RWPE1 (cell line): ENCODE measurements around the gene THSD4.

Experiments used
- CTCF ChIA-PET: fragments of 350-600 bp; sonication (Branson Sonifier 250); formaldehyde crosslinking; extraction: SDS; loops from one replicate; lab custom pipeline; 2021; lab: Yijun Ruan, JAX
- POLR2A ChIA-PET: fragments of 400-600 bp; formaldehyde crosslinking; extraction: SDS; loops from one replicate; lab custom pipeline; 2020; ENCODE audit warnings: antibody characterized with exemption; ENCODE audit not compliant: low non-redundant PET; lab: Yijun Ruan, JAX
- DNase-seq: peaks from one replicate; pipeline ENCODE4 v3.0.0; 2012; ENCODE audit warnings: low spot score
- H3K27ac ChIP-seq: fragments of 450-650 bp; 2 replicates; pipeline ENCODE4 v1.5.1; 2017
- CTCF ChIP-seq: fragments of 450-650 bp; conservative IDR thresholded peaks from 2 replicates; pipeline ENCODE4 v1.5.1; 2017; ENCODE audit warnings: low read depth, mild to moderate bottlenecking

THSD4 gene

GRCh38 chr15:71761649-71762048 lies 646.4 kb downstream of the THSD4 start:
- ChIA-PET POLR2A (no interaction called here), CTCF (interaction anchor here (0.7 to 1.5 kb wide), 5 partner anchors 8 to 19 kb away, joined by 3 to 10 read pairs (median 4); no protein-coding TSS in a partner anchor)
- peak overlapping the region; percentile 52; the same call in 1 of the 2 replicates for H3K27ac ChIP-seq
- TF ChIP-seq CTCF = no peak
- peak; percentile 77 for DNase-seq

- H3K27ac ChIP-seq = no peak overlapping the region
- no peak for TF ChIP-seq CTCF
- CTCF ChIA-PET = no interaction called here
- POLR2A ChIA-PET = no interaction called here
- no peak for DNase-seq
These were observed 652.9 kb downstream of the THSD4 start for GRCh38 chr15:71768184-71768583.

- no peak overlapping the region for H3K27ac ChIP-seq
- TF ChIP-seq CTCF = no peak
- ChIA-PET CTCF (no interaction called here), POLR2A (no interaction called here)
- DNase-seq = no peak
These were observed 658.1 kb downstream of the THSD4 start for GRCh38 chr15:71773206-71773859.

- no peak overlapping the region for H3K27ac ChIP-seq
- POLR2A ChIA-PET = no interaction called here
- TF ChIP-seq CTCF = no peak
- no peak for DNase-seq
- CTCF ChIA-PET = interaction anchor here (0.5 kb wide), 1 partner anchor 14 kb away, joined by 3 read pairs; no protein-coding TSS in a partner anchor
These were observed 660.6 kb downstream of the THSD4 start for GRCh38 chr15:71775856-71776255.

GRCh38 chr15:71776304-71776703 lies 661.0 kb downstream of the THSD4 start:
- POLR2A ChIA-PET = no interaction called here

More at GRCh38 chr15:71776304-71776703, 661.0 kb downstream of the THSD4 start:
- CTCF ChIA-PET = interaction anchor here (0.5 kb wide), 1 partner anchor 14 kb away, joined by 3 read pairs; no protein-coding TSS in a partner anchor
- no peak overlapping the region for H3K27ac ChIP-seq
- TF ChIP-seq CTCF = no peak
- no peak for DNase-seq
